Upper lobe of left lung (tissue), 6 donors: ENCODE data around the gene GALNT18. TPM values are rescaled to one million over a fixed set of nuclear protein-coding genes. Genes with fewer than 3 reads are reported as not detected.
A peak's percentile ranks its signal among the peaks of the same experiment; 100 is the strongest.

Experiments used
- ATAC-seq, 2 donors: fragments of 200-7000 bp; cut with Tn5 transposase; one replicate each; pipeline ENCODE4 v1.9.1; 2022; ENCODE audit warnings: mild to moderate bottlenecking in 2 of 2, moderate library complexity in 2 of 2; ENCODE audit not compliant: low FRiP score in 2 of 2
- DNase-seq, 2 donors: peaks; one replicate each; pipeline ENCODE4 v3.0.0-alpha.2; 2019 to 2020
- H3K27ac ChIP-seq, 4 donors: fragments of 200-600 bp; sonication (generic); one replicate each; pipeline ENCODE4 v1.5.1; 2016 to 2019
- H3K27me3 ChIP-seq, 4 donors: fragments of 200-600 bp; sonication (generic); one replicate each; pipeline ENCODE4 v1.5.1; 2017 to 2019
- H3K36me3 ChIP-seq, 4 donors: fragments of 200-600 bp; sonication (generic); one replicate each; pipeline ENCODE4 v1.5.1; 2016 to 2019
- H3K4me1 ChIP-seq, 4 donors: fragments of 200-600 bp; sonication (generic); one replicate each; pipeline ENCODE4 v1.5.1; 2018 to 2019
- H3K4me3 ChIP-seq, 4 donors: fragments of 200-600 bp; sonication (generic); one replicate each; pipeline ENCODE4 v1.5.1; 2017 to 2019; ENCODE audit warnings: mild to moderate bottlenecking in 2 of 4, moderate library complexity in 1 of 4
- H3K9me3 ChIP-seq, 4 donors: fragments of 200-600 bp; sonication (generic); one replicate each; pipeline ENCODE4 v1.5.1; 2018 to 2019
- EP300 ChIP-seq, 4 donors: sonication (generic); formaldehyde crosslinking; IDR thresholded peaks; one replicate each; pipeline ENCODE4 v1.5.1; 2017; ENCODE audit warnings: antibody characterized with exemption in 4 of 4, control low read depth in 2 of 4
- POLR2A ChIP-seq, 4 donors: fragments of 450-650 bp; IDR thresholded peaks; one replicate each; pipeline ENCODE4 v1.5.1; 2016 to 2017; ENCODE audit warnings: antibody characterized with exemption in 4 of 4, mild to moderate bottlenecking in 2 of 4
- POLR2AphosphoS5 ChIP-seq, 2 donors: sonication (generic); formaldehyde crosslinking; IDR thresholded peaks; one replicate each; pipeline ENCODE4 v1.5.1; 2017; ENCODE audit warnings: antibody characterized with exemption in 2 of 2
- WGBS, 2 donors: methylation state at CpG; one replicate each; pipeline ENCODE4 v1.1.5; 2017 to 2018; 5-methylcytosine and 5-hydroxymethylcytosine counted together
- total RNA-seq, 6 donors: library from RNA; depleted of rRNA in 4 of 6; stranded (reverse); fragments of >200 nt in 4 of 6; gene quantifications; one replicate each; pipeline versions ENCODE4 v1.1.0 to v1.2.1, GENCODE V29; 2016 to 2021
- TF ChIP-seq, protein P1 (sequence below), 6 experiments: fragments of 450-650 bp in 4 of 6; fragments of 200-600 bp in 2 of 6; sonication (generic) in 2 of 6; IDR thresholded peaks; one replicate each; pipeline ENCODE4 v1.5.1; 2016 to 2019; ENCODE audit warnings: antibody characterized with exemption in 6 of 6
- donor health status: DM: no; HTN: no; CAD: no; lungs with moderate emphysema.
- donor health status: DM: no; HTN: yes; CAD: no; lungs with severe emphysema.

Gene GALNT18
- total RNA-seq, 6 donors from 2014 or later: 48.2 to 115 (median 61.8) TPM

DNA sequence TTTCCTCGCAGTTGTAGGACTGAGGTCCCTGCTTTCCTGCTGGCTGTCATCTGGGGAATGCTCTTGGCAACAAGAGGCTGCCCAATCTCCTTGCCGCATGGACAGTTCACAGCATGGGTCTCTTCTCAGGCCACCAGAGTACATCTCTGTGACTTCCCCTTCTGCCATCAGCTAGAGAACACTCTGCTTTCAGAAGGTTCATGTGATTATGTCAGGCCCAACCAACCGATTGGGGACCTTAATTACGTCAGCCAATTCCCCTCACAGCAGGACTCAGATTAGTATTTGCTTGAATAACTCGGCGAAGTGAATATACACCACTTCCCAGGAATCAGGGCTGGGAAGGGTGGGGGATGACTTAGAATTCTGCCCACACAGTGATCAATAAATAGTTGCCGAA is 206.8 kb downstream of the GALNT18 start:
- Histone ChIP-seq H3K9me3 (no peaks in the 10 kb centered on the region), H3K36me3 (no peaks in the 10 kb centered on the region), H3K4me3 (no peak overlapping the region), H3K27me3 (no peaks in the 10 kb centered on the region), H3K27ac (no peak overlapping the region), H3K4me1 (peaks cover 13 to 25% (median 23%) of the 10 kb centered on the region in 4 donors)
- DNase-seq (no peak), ATAC-seq (no peak)
- WGBS, 2 donors: 90 to 96% methylated on average over 7 of the region's 7 CpGs
- TF ChIP-seq, protein P1, sequence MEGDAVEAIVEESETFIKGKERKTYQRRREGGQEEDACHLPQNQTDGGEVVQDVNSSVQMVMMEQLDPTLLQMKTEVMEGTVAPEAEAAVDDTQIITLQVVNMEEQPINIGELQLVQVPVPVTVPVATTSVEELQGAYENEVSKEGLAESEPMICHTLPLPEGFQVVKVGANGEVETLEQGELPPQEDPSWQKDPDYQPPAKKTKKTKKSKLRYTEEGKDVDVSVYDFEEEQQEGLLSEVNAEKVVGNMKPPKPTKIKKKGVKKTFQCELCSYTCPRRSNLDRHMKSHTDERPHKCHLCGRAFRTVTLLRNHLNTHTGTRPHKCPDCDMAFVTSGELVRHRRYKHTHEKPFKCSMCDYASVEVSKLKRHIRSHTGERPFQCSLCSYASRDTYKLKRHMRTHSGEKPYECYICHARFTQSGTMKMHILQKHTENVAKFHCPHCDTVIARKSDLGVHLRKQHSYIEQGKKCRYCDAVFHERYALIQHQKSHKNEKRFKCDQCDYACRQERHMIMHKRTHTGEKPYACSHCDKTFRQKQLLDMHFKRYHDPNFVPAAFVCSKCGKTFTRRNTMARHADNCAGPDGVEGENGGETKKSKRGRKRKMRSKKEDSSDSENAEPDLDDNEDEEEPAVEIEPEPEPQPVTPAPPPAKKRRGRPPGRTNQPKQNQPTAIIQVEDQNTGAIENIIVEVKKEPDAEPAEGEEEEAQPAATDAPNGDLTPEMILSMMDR (IDR thresholded peaks at IDR 0.05): no peak
- TF ChIP-seq EP300 (IDR thresholded peaks at IDR 0.05): no peak
- no peak for TF ChIP-seq POLR2AphosphoS5 (IDR thresholded peaks at IDR 0.05)
- no peak for TF ChIP-seq POLR2A (IDR thresholded peaks at IDR 0.05)

DNA sequence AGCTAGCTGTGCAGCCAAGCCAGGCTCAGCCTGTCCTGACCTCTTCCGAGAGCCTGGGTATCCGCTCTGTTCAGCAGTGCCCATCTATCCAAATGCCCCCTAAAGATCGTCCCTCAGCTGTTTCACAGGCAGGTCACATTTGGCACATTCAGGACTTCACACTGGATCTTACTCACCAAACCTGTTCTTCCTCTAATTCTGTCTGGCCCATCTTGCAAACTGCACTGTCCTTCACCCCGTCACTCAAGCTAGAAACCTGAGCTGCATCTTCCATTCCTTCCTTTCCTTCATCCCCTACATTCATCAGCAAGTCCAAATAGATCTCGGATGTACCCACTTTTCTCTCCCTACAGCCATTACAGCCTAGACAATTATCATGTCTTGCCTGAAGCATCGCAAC is 208.0 kb downstream of the GALNT18 start:
- 93 to 97% methylated on average over 6 of the region's 6 CpGs for WGBS, 2 donors

DNA sequence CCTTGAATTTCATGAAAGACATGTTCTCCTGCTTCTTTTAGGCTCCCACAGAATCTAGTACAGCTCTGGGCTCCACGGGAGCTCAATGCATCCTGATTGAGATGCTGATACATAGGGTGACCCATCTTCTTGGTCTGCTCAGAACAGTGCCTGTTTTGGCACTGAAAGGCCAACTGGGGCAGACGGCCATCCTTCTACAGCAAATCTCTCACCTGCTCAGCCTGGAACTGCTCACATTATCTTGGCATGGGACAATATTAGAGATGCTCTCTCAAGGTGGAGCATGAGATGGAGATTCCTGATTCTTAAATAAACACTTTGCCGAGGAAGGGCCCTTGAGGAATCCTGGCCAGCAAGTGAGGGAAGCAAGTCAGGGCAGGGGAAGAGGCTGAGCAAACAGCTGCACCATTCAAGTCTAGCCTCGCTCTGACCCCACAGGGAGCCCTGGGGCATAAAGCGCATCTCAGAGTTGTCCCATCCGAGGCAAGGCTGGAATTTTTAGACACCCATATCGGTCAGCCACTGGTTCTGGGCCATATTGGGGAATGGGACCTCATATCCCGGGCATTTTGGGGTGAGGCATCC is 210.3 kb downstream of the GALNT18 start:
- no peaks in the 10 kb centered on the region for H3K27me3 ChIP-seq
- WGBS, 2 donors: 79% methylated on average over 7 to 8 of the region's 8 CpGs
- no peaks in the 10 kb centered on the region for H3K36me3 ChIP-seq
- H3K4me3 ChIP-seq: no peak overlapping the region
- H3K9me3 ChIP-seq: no peaks in the 10 kb centered on the region
- DNase-seq (no peak), ATAC-seq (no peak)
- H3K4me1 ChIP-seq: peaks cover 28 to 50% (median 45%) of the 10 kb centered on the region in 4 donors
- TF ChIP-seq EP300 (IDR thresholded peaks at IDR 0.05) (no peak), POLR2A (IDR thresholded peaks at IDR 0.05) (no peak), POLR2AphosphoS5 (IDR thresholded peaks at IDR 0.05) (no peak)
- TF ChIP-seq, protein P1 (IDR thresholded peaks at IDR 0.05): no peak
- H3K27ac ChIP-seq: no peak overlapping the region

More for the DNA sequence above, 208.0 kb downstream of the GALNT18 start:
- ATAC-seq (no peak), DNase-seq (no peak)
- TF ChIP-seq, protein P1 (IDR thresholded peaks at IDR 0.05): no peak
- TF ChIP-seq EP300 (IDR thresholded peaks at IDR 0.05) (no peak), POLR2AphosphoS5 (IDR thresholded peaks at IDR 0.05) (no peak), POLR2A (IDR thresholded peaks at IDR 0.05) (no peak)
- Histone ChIP-seq H3K27me3 (no peaks in the 10 kb centered on the region), H3K9me3 (no peaks in the 10 kb centered on the region), H3K27ac (no peak overlapping the region), H3K4me1 (peaks cover 19 to 33% (median 33%) of the 10 kb centered on the region in 4 donors), H3K4me3 (no peak overlapping the region), H3K36me3 (no peaks in the 10 kb centered on the region)

DNA sequence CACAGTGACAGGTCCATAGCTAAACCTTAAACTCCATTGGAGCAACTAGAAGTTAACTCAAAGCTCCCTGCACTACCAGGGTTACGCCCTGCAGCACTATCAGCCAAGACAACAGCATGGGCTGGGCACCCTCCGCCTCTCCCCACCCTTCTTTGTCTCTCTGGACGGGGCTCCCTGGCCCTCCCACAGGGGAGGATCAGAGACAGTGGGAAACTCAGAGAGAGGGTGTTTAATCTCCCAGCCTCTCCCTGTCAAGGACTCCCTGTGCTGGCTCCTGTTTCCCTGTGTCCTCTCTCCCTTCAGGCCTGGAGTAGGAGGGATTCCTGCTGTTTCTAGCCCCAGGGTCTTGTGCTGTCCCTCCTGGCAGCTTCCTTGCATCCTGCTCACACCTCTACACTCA is 211.9 kb downstream of the GALNT18 start:
- Histone ChIP-seq H3K27ac (no peak overlapping the region), H3K9me3 (no peaks in the 10 kb centered on the region), H3K36me3 (no peaks in the 10 kb centered on the region), H3K27me3 (no peaks in the 10 kb centered on the region), H3K4me3 (no peak overlapping the region), H3K4me1 (peaks cover 29 to 43% (median 41%) of the 10 kb centered on the region in 4 donors)
- WGBS, 2 donors: 40 to 50% methylated on average over 3 of the region's 3 CpGs
- DNase-seq: no peak
- TF ChIP-seq POLR2AphosphoS5 (IDR thresholded peaks at IDR 0.05): no peak
- peak in 1 of 2 donors; percentile 17 for ATAC-seq

DNA sequence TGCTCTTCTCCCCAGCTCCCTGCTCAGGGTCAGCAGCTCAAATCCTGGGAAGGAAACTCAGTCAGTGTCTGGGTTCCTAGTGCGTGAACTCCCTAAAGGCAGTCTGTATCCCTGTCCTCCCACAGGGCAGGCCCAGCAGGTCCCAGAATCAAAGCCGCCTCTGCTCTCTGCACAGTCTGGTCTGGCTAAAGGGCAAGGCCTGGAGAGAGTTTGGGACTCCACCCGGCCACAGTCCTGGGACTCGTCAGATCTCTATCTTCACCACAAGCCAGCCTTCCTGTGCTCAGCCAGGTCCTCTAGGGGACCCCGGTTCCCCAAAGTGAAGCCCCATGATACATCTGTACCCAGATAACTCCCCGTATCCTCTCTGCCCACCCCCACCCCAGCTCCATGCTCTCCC is 212.6 kb downstream of the GALNT18 start:
- peaks cover 31 to 49% (median 42%) of the 10 kb centered on the region in 4 donors for H3K4me1 ChIP-seq
- 63 to 90% methylated on average over 3 to 6 of the region's 6 CpGs for WGBS, 2 donors
- no peak for TF ChIP-seq POLR2AphosphoS5 (IDR thresholded peaks at IDR 0.05)
- TF ChIP-seq, protein P1 (IDR thresholded peaks at IDR 0.05): no peak
- ATAC-seq: no peak
- H3K36me3 ChIP-seq: no peaks in the 10 kb centered on the region
- H3K27me3 ChIP-seq: no peaks in the 10 kb centered on the region
- no peak for DNase-seq
- peak overlapping the region in 2 of 4 donors; percentile 0 to 21 for H3K27ac ChIP-seq
- H3K9me3 ChIP-seq: no peaks in the 10 kb centered on the region
- no peak overlapping the region for H3K4me3 ChIP-seq
